Thyroid gland (tissue), 4 donors: ENCODE measurements around the gene PLPP1. TPM values are rescaled to one million over a fixed set of nuclear protein-coding genes. Genes with fewer than 3 reads are reported as not detected.

Experiments
- DNase-seq, 2 donors: peaks; one replicate each; pipeline ENCODE4 v3.0.0-alpha.2; 2019
- H3K27ac ChIP-seq, 3 donors: fragments of 200-600 bp; sonication (generic); 1 replicate in 2 of 3; 2 replicates in 1 of 3; pipeline ENCODE4 v1.5.1; 2016 to 2019; ENCODE audit warnings: mild to moderate bottlenecking in 1 of 3, moderate library complexity in 1 of 3
- H3K27me3 ChIP-seq: fragments of 200-600 bp; sonication (generic); one replicate; pipeline ENCODE4 v1.5.1; 2019
- H3K36me3 ChIP-seq, 2 donors: fragments of 200-600 bp; sonication (generic); one replicate each; pipeline ENCODE4 v1.5.1; 2016 to 2019
- H3K4me1 ChIP-seq, 2 donors: fragments of 200-600 bp; sonication (generic); one replicate each; pipeline ENCODE4 v1.5.1; 2017 to 2019
- H3K4me3 ChIP-seq, 3 donors: fragments of 200-600 bp; sonication (generic); replicated peaks in 1 of 3; 1 replicate in 2 of 3; 2 replicates in 1 of 3; pipeline ENCODE4 v1.5.1; 2016; ENCODE audit warnings: mild to moderate bottlenecking in 1 of 3
- H3K9me3 ChIP-seq: fragments of 200-600 bp; sonication (generic); one replicate; pipeline ENCODE4 v1.5.1; 2017
- POLR2A ChIP-seq, 2 donors: fragments of 450-650 bp; IDR thresholded peaks; one replicate each; pipeline ENCODE4 v1.6.1; 2017; ENCODE audit warnings: antibody characterized with exemption in 2 of 2, mild to moderate bottlenecking in 2 of 2, moderate library complexity in 1 of 2
- WGBS, 2 donors: methylation state at CpG; one replicate each; pipeline ENCODE4 v1.1.5; 2017; 5-methylcytosine and 5-hydroxymethylcytosine counted together
- intact Hi-C: fragments of 100-400 bp; cut with DNase I; formaldehyde crosslinking; loops from one replicate; pipeline ENCODE4 v1.15.1; 2023
- total RNA-seq, 4 donors: library from RNA; depleted of rRNA; stranded (reverse); fragments of >200 nt; gene quantifications; one replicate each; pipeline ENCODE4 v1.2.3, GENCODE V29; 2016
- TF ChIP-seq, protein P1 (sequence below), 6 experiments: fragments of 200-600 bp in 3 of 6; fragments of 450-650 bp in 3 of 6; sonication (generic) in 3 of 6; IDR thresholded peaks; one replicate each; pipeline ENCODE4 v1.5.1; 2016 to 2019; ENCODE audit warnings: antibody characterized with exemption in 6 of 6, mild to moderate bottlenecking in 2 of 6, inconsistent platforms in 1 of 6, moderate library complexity in 1 of 6

The PLPP1 gene
- total RNA-seq, 4 donors from 2014 or later: 172 to 284 (median 248) TPM

DNA sequence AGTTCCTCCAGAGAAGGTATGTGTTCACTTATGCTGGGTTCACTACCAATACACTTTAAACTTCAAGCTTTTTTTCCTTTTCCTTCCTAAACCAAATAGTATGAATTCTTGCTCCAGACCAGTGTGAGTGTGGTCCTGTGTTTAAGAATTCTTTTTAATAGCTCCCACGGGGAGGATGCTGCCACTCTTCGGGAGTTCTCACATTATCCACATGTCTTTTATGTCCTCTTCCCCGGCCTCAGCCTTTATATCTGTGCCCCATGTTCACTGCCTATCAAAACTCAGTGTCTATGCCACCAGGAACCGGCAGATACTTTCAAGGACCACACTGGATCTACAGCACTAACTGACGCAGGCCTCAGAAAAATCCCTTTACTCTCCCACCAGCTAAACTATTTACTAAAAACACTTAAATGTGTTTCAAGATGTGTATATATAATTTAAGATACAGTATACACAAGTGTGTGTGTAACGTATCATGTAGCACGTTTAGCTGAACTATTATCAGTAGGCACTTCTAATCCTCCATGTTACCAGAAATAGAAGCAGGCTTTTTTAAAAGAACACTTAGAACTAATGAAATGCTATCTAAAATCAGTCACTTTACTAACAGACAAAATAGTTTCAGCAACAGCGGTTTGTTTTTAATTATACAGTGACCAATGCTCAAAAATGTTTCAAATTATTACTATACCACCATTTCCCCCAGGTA lies 88.0 kb downstream of the PLPP1 start:
- no peak overlapping the region for H3K27ac ChIP-seq
- WGBS, 2 donors: 75 to 78% methylated on average over 8 of the region's 8 CpGs
- no peaks in the 10 kb centered on the region for H3K9me3 ChIP-seq
- H3K36me3 ChIP-seq: no peaks in the 10 kb centered on the region
- intact Hi-C loops: no loop called here
- H3K27me3 ChIP-seq: no peaks in the 10 kb centered on the region
- no peak for TF ChIP-seq POLR2A (IDR thresholded peaks at IDR 0.05)
- TF ChIP-seq, protein P1, sequence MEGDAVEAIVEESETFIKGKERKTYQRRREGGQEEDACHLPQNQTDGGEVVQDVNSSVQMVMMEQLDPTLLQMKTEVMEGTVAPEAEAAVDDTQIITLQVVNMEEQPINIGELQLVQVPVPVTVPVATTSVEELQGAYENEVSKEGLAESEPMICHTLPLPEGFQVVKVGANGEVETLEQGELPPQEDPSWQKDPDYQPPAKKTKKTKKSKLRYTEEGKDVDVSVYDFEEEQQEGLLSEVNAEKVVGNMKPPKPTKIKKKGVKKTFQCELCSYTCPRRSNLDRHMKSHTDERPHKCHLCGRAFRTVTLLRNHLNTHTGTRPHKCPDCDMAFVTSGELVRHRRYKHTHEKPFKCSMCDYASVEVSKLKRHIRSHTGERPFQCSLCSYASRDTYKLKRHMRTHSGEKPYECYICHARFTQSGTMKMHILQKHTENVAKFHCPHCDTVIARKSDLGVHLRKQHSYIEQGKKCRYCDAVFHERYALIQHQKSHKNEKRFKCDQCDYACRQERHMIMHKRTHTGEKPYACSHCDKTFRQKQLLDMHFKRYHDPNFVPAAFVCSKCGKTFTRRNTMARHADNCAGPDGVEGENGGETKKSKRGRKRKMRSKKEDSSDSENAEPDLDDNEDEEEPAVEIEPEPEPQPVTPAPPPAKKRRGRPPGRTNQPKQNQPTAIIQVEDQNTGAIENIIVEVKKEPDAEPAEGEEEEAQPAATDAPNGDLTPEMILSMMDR (IDR thresholded peaks at IDR 0.05): no peak
- DNase-seq: no peak
- H3K4me1 ChIP-seq: peaks cover 0 to 5% of the 10 kb centered on the region in 2 donors
- H3K4me3 ChIP-seq: no peak overlapping the region

DNA sequence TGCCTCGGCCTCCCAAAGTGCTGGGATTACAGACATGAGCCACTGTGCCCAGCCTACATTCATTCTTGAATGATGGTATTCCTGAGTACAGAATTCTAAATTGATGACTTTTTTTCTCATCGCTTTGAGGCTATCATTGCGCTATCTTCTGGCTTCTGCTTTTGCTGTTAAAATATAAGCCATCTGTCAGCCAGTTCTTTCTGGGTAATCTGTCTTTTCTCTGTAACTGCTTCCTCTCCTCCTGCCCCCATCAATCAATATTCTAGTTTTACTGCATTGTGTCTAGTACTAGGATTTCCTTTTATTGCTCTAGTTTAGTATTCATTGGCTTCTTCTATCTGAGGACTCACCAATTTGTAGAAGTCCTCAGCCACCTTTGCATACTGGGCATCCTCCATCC lies 89.0 kb downstream of the PLPP1 start:
- DNase-seq: no peak
- H3K4me1 ChIP-seq: peaks cover 1 to 9% of the 10 kb centered on the region in 2 donors
- H3K27ac ChIP-seq: no peak overlapping the region
- no peaks in the 10 kb centered on the region for H3K27me3 ChIP-seq
- TF ChIP-seq, protein P1 (IDR thresholded peaks at IDR 0.05): no peak
- no peak for TF ChIP-seq POLR2A (IDR thresholded peaks at IDR 0.05)
- H3K36me3 ChIP-seq: no peaks in the 10 kb centered on the region
- no peak overlapping the region for H3K4me3 ChIP-seq
- 97 to 99% methylated on average over 3 of the region's 3 CpGs for WGBS, 2 donors
- intact Hi-C loops: no loop called here
- no peaks in the 10 kb centered on the region for H3K9me3 ChIP-seq

DNA sequence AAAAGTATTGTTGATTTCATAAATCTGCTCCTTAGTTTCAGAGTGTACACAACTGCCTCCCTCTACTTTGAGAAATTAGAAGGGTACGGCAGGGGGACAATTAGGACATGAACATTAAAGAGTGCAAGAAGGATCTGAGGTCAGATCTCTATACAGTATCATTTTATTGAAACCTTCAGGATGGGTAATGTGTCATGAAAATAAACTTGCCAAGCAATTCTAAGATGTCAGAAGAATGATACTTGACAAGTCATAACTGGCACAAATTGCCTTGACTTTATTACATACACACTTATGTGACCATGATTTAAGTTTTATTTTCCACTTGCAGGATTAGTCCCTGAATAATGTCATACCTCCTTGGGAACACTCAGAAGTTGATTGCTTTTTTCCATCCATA lies 92.8 kb downstream of the PLPP1 start:
- Histone ChIP-seq H3K27ac (peak overlapping the region in 2 of 3 donors; percentile 75 to 90), H3K9me3 (no peaks in the 10 kb centered on the region), H3K4me3 (no peak overlapping the region), H3K36me3 (no peaks in the 10 kb centered on the region), H3K4me1 (peaks cover 33 to 43% of the 10 kb centered on the region in 2 donors), H3K27me3 (no peaks in the 10 kb centered on the region)
- TF ChIP-seq POLR2A (IDR thresholded peaks at IDR 0.05): no peak
- TF ChIP-seq, protein P1 (IDR thresholded peaks at IDR 0.05): no peak
- no peak for DNase-seq
- WGBS, 2 donors: 93 to 97% methylated on average over 1 of the region's 1 CpG
- intact Hi-C loops: no loop called here

DNA sequence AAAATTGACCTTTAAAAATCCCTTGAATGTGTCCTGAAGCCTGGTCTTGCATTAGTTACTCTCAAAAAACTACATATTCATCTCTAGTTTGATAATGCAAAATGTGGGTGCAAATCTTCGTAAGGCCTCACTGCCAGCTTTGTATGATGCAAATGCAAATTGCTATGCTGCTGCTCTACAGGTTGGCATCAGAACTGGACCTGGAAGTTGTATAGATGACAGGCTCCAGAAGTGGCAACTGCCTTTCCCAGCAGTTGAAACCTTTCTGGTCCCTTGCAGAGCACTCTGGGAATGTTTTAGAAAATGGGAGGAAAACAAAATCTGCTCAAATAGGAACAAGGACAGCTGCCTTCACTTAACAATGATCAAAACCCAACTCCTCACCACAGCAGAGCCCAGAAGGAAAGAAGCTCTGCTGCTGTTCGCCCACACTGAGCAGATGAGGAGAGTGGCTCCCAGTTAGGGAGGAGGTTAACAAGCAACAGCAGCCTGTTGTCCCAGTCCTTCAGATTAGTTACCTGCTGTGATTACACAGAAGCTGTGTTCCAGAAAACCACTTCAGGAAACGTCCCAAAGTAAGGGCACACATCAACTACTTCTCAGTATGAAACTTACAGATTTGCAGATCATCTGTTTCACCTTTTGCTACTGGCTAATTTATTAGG lies 93.5 kb downstream of the PLPP1 start:
- peak in 1 of 2 donors; percentile 19 for TF ChIP-seq POLR2A (IDR thresholded peaks at IDR 0.05)
- TF ChIP-seq, protein P1 (IDR thresholded peaks at IDR 0.05): no peak
- intact Hi-C loops: no loop called here
- H3K27ac ChIP-seq: peak overlapping the region; percentile 75 to 90 (median 86)
- H3K4me1 ChIP-seq: peaks cover 33 to 43% of the 10 kb centered on the region in 2 donors
- H3K9me3 ChIP-seq: no peaks in the 10 kb centered on the region
- H3K36me3 ChIP-seq: no peaks in the 10 kb centered on the region
- DNase-seq: peak; percentile 24 to 33
- no peak overlapping the region for H3K4me3 ChIP-seq
- no peaks in the 10 kb centered on the region for H3K27me3 ChIP-seq
- 70 to 76% methylated on average over 3 of the region's 3 CpGs for WGBS, 2 donors

DNA sequence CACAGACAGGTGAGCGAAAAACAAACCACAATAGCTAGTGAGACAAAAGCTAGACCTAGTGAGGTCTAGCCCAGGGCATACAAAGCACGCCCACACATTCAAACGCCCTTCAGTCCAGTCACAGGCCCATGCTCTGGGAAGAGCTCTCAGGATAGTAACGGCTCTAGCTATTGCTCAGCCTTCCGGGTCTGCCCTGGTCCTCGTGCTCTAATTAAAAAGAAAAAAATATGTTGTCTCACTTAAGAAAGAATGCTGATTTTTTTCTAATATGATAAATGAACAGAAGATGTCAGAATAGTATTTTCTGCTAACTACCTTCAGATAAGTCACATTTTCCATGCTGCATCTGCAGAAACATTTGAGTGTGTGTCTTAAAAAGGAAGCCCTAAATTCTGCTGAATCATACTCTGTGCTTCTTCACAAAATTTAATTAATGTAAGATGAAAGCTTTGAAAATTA lies 94.5 kb downstream of the PLPP1 start:
- no peaks in the 10 kb centered on the region for H3K27me3 ChIP-seq
- DNase-seq: peak; percentile 84 to 86
- WGBS, 2 donors: 31% methylated on average over 6 of the region's 6 CpGs
- H3K9me3 ChIP-seq: no peaks in the 10 kb centered on the region
- no peak overlapping the region for H3K4me3 ChIP-seq
- peak overlapping the region; percentile 75 to 90 (median 86) for H3K27ac ChIP-seq
- TF ChIP-seq, protein P1 (IDR thresholded peaks at IDR 0.05): no peak
- no peak for TF ChIP-seq POLR2A (IDR thresholded peaks at IDR 0.05)
- H3K4me1 ChIP-seq: peaks cover 33 to 43% of the 10 kb centered on the region in 2 donors
- no peaks in the 10 kb centered on the region for H3K36me3 ChIP-seq
- intact Hi-C loops: no loop called here
